Measurements from ENCODE around the gene ANKRD18B.
A peak's percentile ranks its signal among the peaks of the same experiment; 100 is the strongest.
"Not testable (repeated sequence)": the region's sequence is repeated elsewhere in the genome, so short reads cannot be mapped to it uniquely, and the experiment has no call there.

ANKRD18B gene

GRCh38 chr9:33614001-33614687, 90.1 kb downstream of the ANKRD18B start:
- DNase-seq, result no peak

GRCh38 chr9:33618370-33618769, 94.3 kb downstream of the ANKRD18B start:
- DNase-seq, result not testable (repeated sequence)

- peak; percentile 50 for DNase-seq
Observed at GRCh38 chr9:33619666-33620404, 95.8 kb downstream of the ANKRD18B start.

GRCh38 chr9:33620738-33621439, 96.8 kb downstream of the ANKRD18B start:
- peak; percentile 82 for DNase-seq

Measured in NCI-H2171 treated with DMSO at 0.1 percent for 48 hours (cell line).